ENCODE results near the gene P2RX5.

P2RX5 gene

GRCh38 chr17:3719265-3719664, 23.3 kb upstream of the P2RX5 start:
- no peak for TF ChIP-seq CTCF (IDR thresholded peaks at IDR 0.05)
- no peaks in the 10 kb centered on the region for H3K27me3 ChIP-seq
- no peak overlapping the region for H3K4me3 ChIP-seq (ENCODE audit: low read depth in 1 of 2, low read length in 1 of 2)
- no peaks in the 10 kb centered on the region for H3K9me3 ChIP-seq
- no peak overlapping the region for H3K27ac ChIP-seq
- H3K36me3 ChIP-seq = peaks cover 37% of the 10 kb centered on the region
- H3K4me1 ChIP-seq (ENCODE audit: control insufficient read depth in 1 of 2, insufficient read depth in 1 of 2, low read depth in 1 of 2, low read length in 1 of 2) = peaks cover 28 to 33% of the 10 kb centered on the region in 2 experiments

- no peaks in the 10 kb centered on the region for H3K27me3 ChIP-seq
- TF ChIP-seq CTCF (IDR thresholded peaks at IDR 0.05) = no peak
- H3K4me3 ChIP-seq (ENCODE audit: low read depth in 1 of 2, low read length in 1 of 2) = no peak overlapping the region
- peaks cover 22 to 23% of the 10 kb centered on the region in 2 experiments for H3K4me1 ChIP-seq (ENCODE audit: control insufficient read depth in 1 of 2, insufficient read depth in 1 of 2, low read depth in 1 of 2, low read length in 1 of 2)
- H3K27ac ChIP-seq = no peak overlapping the region
- H3K9me3 ChIP-seq = no peaks in the 10 kb centered on the region
- peaks cover 48% of the 10 kb centered on the region for H3K36me3 ChIP-seq
These were observed 22.2 kb upstream of the P2RX5 start for GRCh38 chr17:3718201-3718600.

GRCh38 chr17:3715296-3715695, 19.3 kb upstream of the P2RX5 start:
- H3K36me3 ChIP-seq = peaks cover 64% of the 10 kb centered on the region

GRCh38 chr17:3712811-3713463, 17.0 kb upstream of the P2RX5 start:
- no peak overlapping the region for H3K27ac ChIP-seq
- no peaks in the 10 kb centered on the region for H3K9me3 ChIP-seq
- H3K27me3 ChIP-seq = no peaks in the 10 kb centered on the region
- H3K4me1 ChIP-seq (ENCODE audit: control insufficient read depth in 1 of 2, insufficient read depth in 1 of 2, low read depth in 1 of 2, low read length in 1 of 2) = no peaks in the 10 kb centered on the region
- no peak overlapping the region for H3K4me3 ChIP-seq (ENCODE audit: low read depth in 1 of 2, low read length in 1 of 2)
- no peak for TF ChIP-seq CTCF (IDR thresholded peaks at IDR 0.05)
- peaks cover 62% of the 10 kb centered on the region for H3K36me3 ChIP-seq

More at GRCh38 chr17:3715296-3715695, 19.3 kb upstream of the P2RX5 start:
- Histone ChIP-seq H3K4me1 (ENCODE audit: control insufficient read depth in 1 of 2, insufficient read depth in 1 of 2, low read depth in 1 of 2, low read length in 1 of 2) (peaks cover 8% of the 10 kb centered on the region in 2 experiments), H3K27me3 (no peaks in the 10 kb centered on the region), H3K4me3 (ENCODE audit: low read depth in 1 of 2, low read length in 1 of 2) (no peak overlapping the region), H3K9me3 (no peaks in the 10 kb centered on the region), H3K27ac (no peak overlapping the region)
- no peak for TF ChIP-seq CTCF (IDR thresholded peaks at IDR 0.05)

- Histone ChIP-seq H3K4me3 (ENCODE audit: low read depth in 1 of 2, low read length in 1 of 2) (no peak overlapping the region), H3K4me1 (ENCODE audit: control insufficient read depth in 1 of 2, insufficient read depth in 1 of 2, low read depth in 1 of 2, low read length in 1 of 2) (no peaks in the 10 kb centered on the region)
These were observed 15.0 kb upstream of the P2RX5 start for GRCh38 chr17:3710951-3711383.

More at GRCh38 chr17:3710951-3711383, 15.0 kb upstream of the P2RX5 start:
- no peak overlapping the region for H3K27ac ChIP-seq
- no peaks in the 10 kb centered on the region for H3K27me3 ChIP-seq
- peaks cover 43% of the 10 kb centered on the region for H3K36me3 ChIP-seq
- no peak for TF ChIP-seq CTCF (IDR thresholded peaks at IDR 0.05)
- no peaks in the 10 kb centered on the region for H3K9me3 ChIP-seq

Data from neutrophil (primary cell).